Stimulated activated CD8-positive, alpha-beta memory T cell treated with anti-CD3 and anti-CD28 coated beads, Interleukin-12 subunit alpha, Interleukin-12 subunit beta, amount 100 ng/mL, for 1 hour (primary cell): ENCODE results near the gene IL2RA.
"Not testable (repeated sequence)": the region's sequence is repeated elsewhere in the genome, so short reads cannot be mapped to it uniquely, and the experiment has no call there.

Experiments used
- DNase-seq: peaks from one replicate; pipeline ENCODE4 v3.0.0-alpha.2; 2020; ENCODE audit warnings: low read depth

The IL2RA gene

DNA sequence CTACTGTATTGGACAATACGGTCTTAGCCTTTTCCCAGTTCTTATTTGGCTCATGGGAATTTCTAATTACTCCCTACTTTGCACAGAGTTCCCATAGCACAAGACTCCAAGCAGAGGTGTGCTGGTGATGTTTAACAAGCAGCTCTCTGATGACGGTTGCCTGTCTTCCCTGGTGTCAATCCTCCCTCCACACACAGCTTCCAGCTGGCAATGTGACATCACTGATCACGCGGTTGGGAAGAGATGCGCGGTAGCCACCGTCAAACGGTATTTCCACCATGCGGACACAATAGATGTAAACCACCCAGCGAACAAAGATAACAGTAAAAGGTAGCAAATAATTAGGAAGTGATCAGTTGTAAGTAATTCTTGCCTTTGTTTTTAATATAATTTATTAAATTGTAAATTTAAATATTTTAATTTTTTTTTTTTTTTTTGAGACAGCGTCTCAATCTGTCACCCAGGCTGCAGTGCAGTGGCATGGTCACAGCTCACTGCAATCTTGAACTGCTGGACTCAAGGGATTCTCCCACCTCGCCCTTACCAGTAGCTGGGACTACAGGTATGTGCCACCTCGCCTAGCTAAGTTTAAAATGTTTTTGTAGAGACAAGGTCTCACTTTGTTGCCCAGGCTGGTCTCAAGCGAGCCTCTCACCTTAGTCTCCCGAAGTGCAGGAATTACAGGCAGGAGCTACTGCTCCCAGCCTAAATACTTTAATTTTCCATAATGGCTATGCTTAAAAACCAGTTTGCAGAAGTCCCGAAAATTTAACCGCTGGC, 48.6 kb downstream of the IL2RA start:
- DNase-seq, result no peak

DNA sequence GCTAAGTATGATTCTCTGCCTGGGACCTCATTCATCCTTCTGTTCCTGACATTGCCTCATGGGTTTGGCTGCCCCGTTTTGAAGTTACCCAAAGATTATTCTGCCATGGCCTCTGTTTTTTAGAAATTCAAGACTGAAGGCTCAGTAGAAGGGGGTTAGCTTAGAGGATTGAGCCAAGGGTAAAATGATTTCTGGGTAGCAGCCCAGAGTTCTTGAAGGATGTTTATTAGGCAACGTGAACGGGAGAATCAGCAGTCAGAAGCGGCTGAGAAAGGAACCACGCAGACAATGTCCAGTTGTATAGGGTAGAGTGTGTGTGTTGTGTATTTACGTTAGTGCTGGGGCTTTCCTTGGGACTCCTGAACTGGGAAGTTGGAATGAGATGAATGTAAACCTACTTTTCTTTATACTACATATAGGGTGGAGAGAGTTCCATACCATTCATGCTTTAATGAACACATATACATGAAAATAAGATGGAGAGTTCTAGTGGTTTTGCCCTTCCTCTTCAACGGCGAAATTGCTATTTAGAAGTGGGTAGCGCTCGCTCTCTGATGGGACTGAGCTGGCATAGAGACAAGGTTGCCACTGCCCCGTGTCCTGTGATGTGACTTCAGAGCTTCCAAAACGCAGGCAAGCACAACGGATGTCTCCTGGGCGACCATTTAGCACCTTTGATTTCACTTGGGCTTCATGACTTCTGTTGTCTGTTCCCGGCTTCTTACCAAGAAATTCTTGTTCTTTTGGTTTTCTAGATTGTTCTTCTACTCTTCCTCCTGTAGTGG, 49.9 kb downstream of the IL2RA start:
- no peak for DNase-seq

DNA sequence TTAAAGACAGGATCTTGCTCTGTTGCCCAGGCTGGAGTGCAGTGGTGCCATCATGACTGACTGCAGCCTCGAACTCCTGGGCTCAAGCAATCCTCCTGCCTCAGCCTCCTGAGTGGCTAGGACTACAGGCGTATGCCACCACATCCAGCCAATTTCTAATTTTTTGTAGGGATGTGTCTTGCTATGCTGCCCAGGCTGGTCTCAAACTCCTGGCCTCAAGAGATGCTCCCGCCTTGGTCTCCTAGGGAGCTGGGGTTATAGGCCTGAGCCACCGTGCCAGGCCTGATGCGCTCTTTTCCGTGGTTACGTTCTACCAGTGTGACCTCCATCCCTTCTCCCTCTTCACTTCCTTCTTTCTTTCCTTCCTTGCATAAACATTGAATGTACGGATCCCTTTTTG, 50.6 kb downstream of the IL2RA start:
- no peak for DNase-seq

DNA sequence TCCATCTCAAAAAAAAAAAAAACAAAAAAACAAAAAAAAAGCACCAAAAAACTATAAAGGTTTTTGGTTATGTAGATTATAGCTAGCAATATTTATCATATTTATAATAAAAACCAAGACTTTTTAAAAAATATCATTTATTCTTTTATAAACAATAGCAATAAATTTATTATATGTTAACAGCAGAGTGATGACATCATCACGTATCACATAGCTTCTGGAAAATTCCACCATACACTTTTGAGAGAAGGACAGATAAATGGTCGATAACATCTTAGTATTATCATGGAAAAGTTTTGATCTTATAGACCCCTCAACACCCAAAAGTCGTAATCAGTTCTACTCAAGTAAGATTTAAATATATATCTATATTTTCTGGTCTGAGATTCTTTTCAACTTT, 51.6 kb downstream of the IL2RA start:
- no peak for DNase-seq

DNA sequence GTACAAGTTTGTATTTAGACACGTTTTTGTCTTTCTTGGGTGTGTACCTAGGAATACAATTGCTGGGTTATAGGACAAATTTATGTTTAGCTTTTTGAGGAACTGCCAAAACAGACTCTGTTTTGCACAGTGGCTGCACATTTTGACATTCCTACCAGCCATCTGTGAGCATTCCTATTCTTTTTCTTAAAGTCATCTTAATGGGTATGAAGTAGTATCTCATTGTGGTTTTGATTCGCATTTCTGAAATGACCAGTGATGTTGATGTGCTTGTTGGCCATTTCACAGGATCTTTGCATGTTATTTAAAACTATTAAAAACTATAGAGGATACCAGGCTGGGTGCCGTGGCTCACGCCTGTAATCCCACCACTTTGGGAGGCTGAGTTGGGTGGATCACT, 52.2 kb downstream of the IL2RA start:
- DNase-seq, result no peak

DNA sequence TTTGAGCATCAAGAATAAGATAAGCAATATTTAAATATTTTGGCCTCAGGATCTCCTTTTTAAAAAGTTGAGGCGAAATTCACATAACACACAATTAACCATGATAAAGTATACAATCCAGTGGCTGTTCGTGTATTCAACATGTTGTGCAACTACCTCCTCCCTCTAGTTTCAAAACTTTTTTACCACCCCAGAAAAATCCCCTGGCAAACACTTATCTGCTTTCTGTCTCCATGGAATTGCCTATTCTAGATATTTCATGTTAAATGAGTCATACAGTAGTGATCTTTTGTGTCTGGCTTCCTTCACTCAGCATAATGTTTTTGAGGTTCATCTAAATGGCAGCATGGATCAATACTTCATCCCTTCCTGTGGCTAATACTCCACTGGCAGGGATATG, 53.0 kb downstream of the IL2RA start:
- no peak for DNase-seq

DNA sequence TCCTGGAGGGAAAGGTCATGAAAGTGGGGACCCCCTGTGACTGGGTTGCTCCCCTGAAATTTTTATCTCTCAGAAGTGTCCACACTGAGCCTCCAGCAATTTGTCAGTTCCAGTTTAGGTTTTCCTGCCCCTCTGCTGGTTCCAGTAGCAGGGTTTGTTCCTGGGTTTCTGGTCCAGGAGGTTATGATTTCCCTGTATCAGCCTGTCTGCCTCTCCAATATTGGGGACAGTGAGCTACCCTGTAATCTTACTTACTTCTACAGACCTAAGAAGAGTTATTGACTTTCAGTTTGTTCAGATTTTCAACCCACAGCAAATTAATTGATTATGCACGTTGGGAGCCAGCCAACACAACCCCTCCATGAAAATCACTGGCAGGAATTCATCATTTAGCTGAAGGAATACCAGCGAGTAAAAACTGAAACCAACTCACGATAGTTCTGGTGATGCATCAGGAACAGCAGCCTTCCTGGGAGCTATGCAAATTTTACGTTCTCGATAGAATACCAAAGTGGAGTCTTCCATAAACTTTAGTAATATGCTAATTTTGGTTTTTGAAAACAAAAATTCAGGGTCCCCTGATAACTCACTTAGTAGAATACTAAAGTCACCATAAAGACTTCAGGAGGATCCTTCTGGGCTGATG, 53.5 kb downstream of the IL2RA start:
- no peak for DNase-seq

DNA sequence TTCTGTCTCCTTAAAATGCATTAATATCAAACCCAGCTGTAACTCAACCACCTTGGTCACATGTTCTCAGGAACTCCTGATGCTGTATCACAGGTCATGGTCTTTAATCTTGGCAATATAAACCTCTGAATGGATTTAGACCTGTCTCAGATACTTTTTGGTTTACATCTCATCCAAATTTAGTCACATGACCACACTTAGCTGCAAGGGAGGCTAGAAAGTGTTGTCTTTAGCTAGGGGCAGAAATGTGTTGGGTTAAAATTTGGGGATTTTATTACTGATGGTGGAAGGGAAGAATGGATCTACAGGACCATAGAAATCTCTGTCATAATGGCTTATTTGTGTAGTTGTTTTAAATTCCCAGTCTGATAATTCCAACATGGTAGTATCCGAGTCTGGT, 55.2 kb downstream of the IL2RA start:
- no peak for DNase-seq

DNA sequence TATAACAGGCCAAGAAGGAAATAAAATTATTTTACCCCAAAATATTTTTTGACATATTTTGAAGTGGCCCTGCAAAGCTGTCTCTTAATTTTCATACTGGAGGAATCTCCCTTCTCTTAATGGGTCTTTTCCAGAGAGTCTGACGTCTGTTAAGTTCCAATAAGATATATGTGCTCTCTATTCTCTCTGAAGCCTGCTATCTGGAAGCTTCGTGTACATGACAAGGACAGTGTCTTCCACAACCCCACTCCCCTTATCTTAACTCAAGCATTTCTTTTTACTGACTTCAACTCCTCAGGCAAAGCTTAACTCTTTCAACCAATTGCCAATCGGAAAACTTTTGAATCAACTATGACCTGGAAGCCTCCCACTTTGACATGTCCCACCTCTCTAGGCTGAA, 55.6 kb downstream of the IL2RA start:
- no peak for DNase-seq

DNA sequence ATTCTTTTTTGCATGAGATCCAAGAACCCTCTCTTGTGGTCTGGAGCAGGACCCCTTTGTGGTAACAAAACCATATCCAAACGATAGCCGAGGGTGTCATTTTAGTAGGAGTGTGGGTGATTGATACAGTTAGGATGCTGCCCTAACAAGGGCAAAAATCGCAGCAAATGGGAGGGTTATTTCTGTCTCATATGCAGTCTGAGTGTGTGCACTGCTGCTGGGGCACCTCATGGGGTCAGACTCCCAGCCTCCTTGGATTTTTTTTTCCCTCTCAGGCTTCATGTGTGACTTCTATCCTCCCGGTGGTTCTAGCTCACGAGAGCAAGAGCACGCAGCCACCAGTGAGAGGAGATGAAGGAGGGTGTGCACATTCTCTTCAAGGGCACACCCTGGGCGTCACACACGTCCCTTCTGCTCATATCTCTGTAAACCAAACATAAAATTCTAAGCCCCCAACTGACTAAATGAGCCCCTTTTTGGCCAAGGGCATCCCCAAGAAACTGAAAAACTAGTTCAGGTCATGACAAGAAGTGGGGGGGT, 56.2 kb downstream of the IL2RA start:
- DNase-seq, result no peak

DNA sequence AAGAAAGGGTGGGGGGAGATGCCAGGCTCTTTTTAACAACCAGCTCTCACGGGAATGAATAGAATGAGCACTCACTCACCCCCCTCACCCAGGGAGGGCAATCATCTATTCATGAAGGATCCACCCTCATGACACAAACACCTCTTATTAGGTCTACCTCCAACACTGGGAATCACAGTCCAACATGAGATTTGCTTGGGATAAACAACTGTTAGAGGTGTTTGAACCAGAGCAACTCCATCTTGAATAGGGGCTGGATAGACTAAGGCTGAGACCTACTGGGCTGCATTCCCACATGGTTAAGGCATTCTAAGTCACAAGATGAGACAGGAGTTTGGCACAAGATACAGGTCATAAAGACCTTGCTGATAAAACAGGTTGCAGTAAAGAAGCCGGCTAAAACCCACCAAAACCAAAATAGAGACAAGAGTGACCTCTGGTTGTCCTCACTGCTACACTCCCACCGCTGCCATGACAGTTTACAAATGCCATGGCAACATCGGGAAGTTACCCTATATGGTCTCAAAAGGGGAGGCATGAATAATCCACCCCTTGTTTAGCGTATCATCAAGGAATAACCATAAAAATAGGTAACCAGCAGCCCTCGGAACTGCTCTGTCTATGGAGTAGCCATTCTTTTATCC, 56.9 kb downstream of the IL2RA start:
- not testable (repeated sequence) for DNase-seq

DNA sequence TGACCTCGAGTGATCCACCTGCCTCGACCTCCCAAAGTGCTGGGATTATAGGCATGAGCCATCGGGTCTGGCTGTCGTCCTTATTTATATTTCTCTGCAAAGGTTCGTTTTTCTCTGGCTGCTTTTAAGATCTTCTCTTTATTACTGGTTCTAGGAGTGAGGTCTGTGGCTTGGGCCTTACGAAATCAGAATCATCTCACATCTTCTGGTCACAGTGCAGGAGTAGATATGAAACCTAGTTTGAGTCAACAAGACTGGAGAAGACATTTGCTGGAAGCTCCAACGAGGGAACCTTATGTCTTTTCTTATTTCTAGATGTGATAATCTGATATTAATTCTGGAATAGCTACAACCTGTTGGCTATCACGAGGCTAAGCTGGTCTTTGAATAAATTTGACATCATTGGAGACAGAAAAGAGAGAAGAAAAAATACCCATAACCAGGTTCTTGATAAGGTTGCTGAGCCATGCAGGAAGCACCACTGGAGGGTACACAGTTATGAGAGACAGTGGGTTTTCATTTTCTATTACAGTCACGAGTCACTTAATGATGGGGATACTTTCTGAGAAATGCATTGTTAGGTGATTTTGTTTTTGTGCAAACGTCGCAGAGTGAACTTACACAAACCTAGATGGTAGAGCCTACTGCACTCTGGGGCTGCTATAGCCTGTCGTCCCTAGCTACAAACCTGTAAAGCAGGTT, 59.2 kb downstream of the IL2RA start:
- no peak for DNase-seq

DNA sequence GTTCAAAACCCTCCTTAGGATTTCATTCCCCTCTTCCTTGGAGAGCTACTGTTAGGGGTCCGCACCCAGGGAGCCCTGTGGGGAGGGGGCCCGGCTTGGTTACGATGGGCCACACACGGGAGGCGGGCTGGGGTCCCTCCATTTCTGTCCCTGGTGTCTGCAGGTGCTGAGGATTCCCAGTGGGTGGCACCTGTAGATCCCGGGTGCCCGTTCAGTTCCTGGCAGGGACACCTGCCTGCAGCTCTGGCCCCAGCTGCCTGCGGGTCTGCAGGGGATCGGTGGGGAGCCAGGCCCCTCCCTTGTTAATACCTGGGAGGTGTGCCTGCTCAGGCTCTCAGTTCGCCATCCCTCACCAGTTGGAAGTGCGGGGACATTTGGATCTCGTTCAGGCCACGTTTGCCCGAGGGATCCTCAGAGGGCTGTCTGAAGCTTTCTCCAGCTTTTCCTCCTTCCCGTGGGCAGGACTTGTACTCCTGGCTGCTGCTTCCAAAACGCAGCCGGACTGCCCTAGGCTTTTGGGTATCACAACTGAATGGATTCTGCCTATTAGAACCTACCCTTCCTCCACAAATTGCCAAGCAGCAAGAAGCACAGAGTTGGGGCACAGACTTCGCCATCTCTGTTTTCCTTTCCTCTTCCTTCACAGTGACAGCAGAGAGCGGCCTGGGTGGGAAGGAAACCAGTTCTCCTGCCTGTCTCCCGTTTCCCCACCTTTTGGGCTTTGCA, 62.6 kb downstream of the IL2RA start:
- DNase-seq, result no peak

DNA sequence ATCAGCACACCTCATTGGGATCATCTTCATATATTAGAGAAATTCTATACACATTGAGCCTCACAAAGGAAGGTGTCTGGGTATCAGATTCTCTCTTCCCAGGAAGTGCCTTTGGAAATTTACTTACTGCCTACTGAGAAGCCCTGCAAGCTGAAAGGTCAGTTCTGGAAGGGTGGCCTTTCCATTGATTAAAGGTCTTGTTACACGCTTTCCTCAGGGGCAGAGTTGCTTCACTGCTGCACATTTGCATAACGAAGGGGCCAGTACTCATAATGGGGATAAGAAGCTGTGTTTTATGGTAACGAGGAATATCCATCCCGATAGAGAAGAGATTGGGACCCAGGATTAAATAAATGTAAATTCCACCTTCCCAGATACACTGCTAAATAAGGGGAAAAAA, 65.5 kb downstream of the IL2RA start:
- DNase-seq, result no peak

DNA sequence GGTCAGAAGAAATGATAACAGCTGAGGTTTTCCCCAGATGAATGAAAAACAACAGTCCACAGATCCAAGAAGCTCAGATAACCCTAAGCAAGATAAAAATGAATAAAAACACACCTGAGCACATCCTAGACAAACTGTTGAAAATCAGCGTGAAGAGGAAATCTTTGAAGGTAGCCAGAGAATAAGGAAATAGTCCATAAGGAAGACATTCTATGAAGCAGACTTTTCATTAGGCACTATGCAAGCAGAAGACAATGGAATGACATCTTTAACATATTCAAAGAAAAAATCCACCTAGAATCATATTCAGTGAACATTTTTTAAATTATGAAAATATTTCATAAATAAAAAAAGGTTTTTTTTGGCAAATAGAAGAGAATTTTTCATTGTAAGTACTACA, 69.8 kb downstream of the IL2RA start:
- no peak for DNase-seq

DNA sequence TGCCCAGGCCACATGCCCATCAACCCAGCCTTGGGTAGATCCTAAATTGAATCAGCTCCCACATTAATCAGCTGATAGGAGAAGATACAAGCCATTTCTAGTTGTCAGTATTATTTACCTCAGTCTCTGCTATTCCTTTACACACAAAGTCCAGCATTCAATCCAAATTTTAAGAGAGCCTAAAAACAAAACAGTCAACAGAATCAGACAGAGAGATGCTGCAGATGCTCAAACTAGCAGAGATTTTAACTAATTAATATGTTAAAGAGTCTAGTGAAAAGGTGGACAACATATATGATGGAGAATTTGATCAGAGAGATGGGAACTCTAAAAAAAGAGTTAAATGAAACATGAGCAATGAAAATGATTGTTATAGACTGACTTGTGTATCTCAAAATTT, 70.5 kb downstream of the IL2RA start:
- DNase-seq, result no peak

DNA sequence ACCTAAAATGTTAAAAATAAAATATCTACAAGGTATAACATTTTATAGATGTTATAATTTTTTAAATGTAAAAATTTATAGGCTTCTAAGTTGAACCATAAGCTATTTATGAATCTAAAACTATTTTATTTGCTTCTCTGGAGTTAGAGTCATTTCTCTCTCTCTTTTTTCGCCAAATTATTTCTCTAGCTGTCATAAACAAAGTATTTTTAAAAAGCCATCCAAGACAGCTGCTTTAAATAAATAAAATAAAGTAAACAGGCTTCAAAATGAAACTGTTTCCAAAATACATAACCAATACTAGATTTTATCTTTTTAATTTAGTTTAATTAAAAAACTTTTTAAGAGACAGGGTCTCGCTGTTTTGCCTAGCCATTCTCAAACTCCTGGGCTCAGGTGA, 72.4 kb downstream of the IL2RA start:
- no peak for DNase-seq

DNA sequence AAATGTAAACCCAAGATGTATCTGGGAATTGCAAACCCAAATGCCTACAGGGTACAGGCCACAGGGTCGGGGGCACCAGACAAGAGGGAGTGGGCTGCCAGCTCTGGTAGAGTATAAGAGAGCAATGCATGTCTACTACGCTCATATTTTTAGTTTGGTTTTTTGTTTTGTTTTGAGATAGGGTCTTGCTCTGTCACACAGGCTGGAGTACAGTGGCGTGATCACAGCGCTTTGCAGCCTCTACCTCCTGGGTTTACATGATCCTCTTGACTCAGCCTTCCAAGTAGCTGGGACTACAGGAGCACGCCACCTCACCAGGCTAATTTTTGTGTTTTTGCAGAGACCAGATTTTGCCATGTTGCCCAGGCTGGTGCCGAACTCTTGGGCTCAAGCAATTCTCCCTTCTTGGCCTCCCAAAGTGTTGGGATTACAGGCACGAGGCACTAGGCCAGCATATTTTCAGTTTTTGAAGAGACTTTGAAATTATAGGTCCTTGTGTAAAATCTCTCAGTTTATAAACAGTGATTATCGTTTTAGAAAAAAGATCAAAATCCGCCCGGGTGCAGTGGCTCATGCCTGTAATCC, 73.7 kb downstream of the IL2RA start:
- no peak for DNase-seq

DNA sequence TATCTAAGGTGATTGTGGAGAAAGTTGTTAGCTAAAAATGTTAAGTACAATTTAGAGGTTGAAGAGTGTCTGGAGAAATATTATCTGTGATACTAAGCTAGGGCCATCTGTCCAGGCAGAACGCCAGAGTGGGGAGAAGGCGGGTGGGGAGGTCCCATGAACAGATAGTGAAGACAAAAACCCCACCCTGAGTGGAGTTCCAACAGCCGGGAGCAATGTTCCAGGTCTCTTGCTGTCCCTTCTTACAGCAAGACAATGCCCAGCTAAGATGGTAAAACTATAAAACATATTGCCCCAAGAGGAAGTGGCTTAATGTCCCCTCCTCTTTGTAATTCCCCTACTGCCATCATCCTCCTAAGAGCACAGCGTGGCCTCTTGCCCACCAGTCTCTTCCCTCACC, 74.4 kb downstream of the IL2RA start:
- DNase-seq, result no peak

DNA sequence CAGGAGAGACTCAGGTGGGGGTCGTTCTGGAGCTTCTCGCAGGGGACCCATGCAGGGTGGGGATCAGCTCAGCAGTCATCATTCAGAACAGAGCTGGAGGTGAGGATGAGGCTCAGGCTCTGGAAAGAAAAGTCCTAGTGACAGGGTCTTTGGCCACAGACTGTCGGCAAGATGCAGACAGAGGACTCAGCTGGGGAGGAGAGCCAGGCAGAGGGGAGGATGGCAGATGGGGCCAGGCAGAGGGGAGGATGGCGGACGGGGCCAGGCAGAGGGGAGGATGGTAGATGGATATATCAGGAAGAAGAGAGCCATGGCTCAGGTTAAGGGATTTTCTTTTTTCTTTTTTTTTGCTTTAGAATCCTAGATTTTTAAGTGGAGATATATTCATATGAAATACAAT, 77.1 kb downstream of the IL2RA start:
- DNase-seq, result no peak

DNA sequence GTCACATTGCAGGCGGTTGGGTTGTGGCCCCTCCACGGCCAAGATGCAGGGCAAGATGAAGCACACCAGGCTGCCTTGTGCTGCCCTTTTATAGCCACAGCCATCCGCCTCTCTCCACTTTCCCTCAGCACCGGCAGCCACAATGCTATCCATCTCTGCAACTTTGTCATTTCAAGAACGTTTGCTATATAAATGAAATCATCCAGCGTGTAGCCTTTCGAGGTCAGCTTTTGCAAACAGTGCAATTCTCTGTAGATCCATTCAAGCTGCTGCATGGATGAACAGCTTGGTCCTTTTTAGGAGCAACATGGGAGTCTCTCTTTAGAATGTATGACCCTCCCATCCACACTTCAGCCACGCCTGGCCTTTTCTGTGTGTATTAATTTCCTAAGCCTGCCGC, 78.4 kb downstream of the IL2RA start:
- DNase-seq, result no peak
